ENCODE results near the gene TLK1.
A peak's percentile ranks its signal among the peaks of the same experiment; 100 is the strongest.
"Not testable (repeated sequence)": the region's sequence is repeated elsewhere in the genome, so short reads cannot be mapped to it uniquely, and the experiment has no call there.

The TLK1 gene

GRCh38 chr2:171169839-171170238 is 9.1 kb upstream of the TLK1 start:
- no peak for DNase-seq

- DNase-seq: no peak
Observed at GRCh38 chr2:171169333-171169732, 8.6 kb upstream of the TLK1 start.

- no peak for DNase-seq
Observed at GRCh38 chr2:171167352-171167997, 6.8 kb upstream of the TLK1 start.

GRCh38 chr2:171166328-171166983 is 5.8 kb upstream of the TLK1 start:
- DNase-seq: no peak

- DNase-seq: no peak
Observed at GRCh38 chr2:171165967-171166327, 5.3 kb upstream of the TLK1 start.

- no peak for DNase-seq
Observed at GRCh38 chr2:171163261-171163660, 2.6 kb upstream of the TLK1 start.

- not testable (repeated sequence) for DNase-seq
Observed at GRCh38 chr2:171162522-171163197, 2.0 kb upstream of the TLK1 start.

GRCh38 chr2:171160956-171161740 is 455 bp upstream of the TLK1 start:
- peak in 55 of 56 donors; percentile 10 to 84 (median 63) for DNase-seq

- DNase-seq: peak in 49 of 56 donors; percentile 7 to 75 (median 52)
Observed at GRCh38 chr2:171159372-171160118, 1.1 kb downstream of the TLK1 start.

- DNase-seq: no peak
Observed at GRCh38 chr2:171158790-171159371, 1.8 kb downstream of the TLK1 start.

GRCh38 chr2:171158036-171158789 is 2.5 kb downstream of the TLK1 start:
- DNase-seq: no peak

GRCh38 chr2:171157109-171157500 is 3.6 kb downstream of the TLK1 start:
- no peak for DNase-seq

- no peak for DNase-seq
Observed at GRCh38 chr2:171154348-171154747, 6.3 kb downstream of the TLK1 start.

GRCh38 chr2:171150694-171151285 is 9.9 kb downstream of the TLK1 start:
- DNase-seq: no peak

GRCh38 chr2:171149986-171150693 is 10.6 kb downstream of the TLK1 start:
- no peak for DNase-seq

GRCh38 chr2:171149171-171149938 is 11.3 kb downstream of the TLK1 start:
- DNase-seq: no peak

GRCh38 chr2:171147081-171147480 is 13.6 kb downstream of the TLK1 start:
- no peak for DNase-seq

GRCh38 chr2:171146633-171147032 is 14.1 kb downstream of the TLK1 start:
- DNase-seq: no peak
